Omental fat pad (tissue), 4 donors: ENCODE measurements around the gene TARS2. TPM values are rescaled to one million over a fixed set of nuclear protein-coding genes. Genes with fewer than 3 reads are reported as not detected.

ENCODE experiments used
- ATAC-seq: fragments of 150-250 bp; one replicate; pipeline ENCODE4 v1.9.1; 2016; ENCODE audit warnings: mild to moderate bottlenecking, moderate library complexity; ENCODE audit not compliant: low FRiP score
- DNase-seq: peaks from one replicate; pipeline ENCODE4 v3.0.0-alpha.2; 2019; ENCODE audit warnings: low spot score
- CTCF ChIP-seq, 3 donors: fragments of 450-650 bp; IDR thresholded peaks; one replicate each; pipeline ENCODE4 v1.5.1; 2016 to 2017; ENCODE audit warnings: antibody characterized with exemption in 3 of 3, mild to moderate bottlenecking in 3 of 3, moderate library complexity in 2 of 3
- total RNA-seq, 4 donors: library from RNA; depleted of rRNA; stranded (reverse); fragments of >200 nt; gene quantifications; one replicate each; pipeline ENCODE4 v1.1.0, GENCODE V29; 2016

The TARS2 gene
- total RNA-seq, 4 donors from 2014 or later: 7.0 to 10.9 (median 10.0) TPM

- TF ChIP-seq CTCF (IDR thresholded peaks at IDR 0.05): no peak
- ATAC-seq (no peak), DNase-seq (no peak)
Observed at GRCh38 chr1:150513351-150513791, 26.2 kb downstream of the TARS2 start.

- no peak for TF ChIP-seq CTCF (IDR thresholded peaks at IDR 0.05)
- no peak for ATAC-seq
Observed at GRCh38 chr1:150514260-150514659, 27.0 kb downstream of the TARS2 start.

GRCh38 chr1:150514913-150515327, 27.7 kb downstream of the TARS2 start:
- no peak for DNase-seq
- ATAC-seq: no peak
- no peak for TF ChIP-seq CTCF (IDR thresholded peaks at IDR 0.05)

More at GRCh38 chr1:150514260-150514659, 27.0 kb downstream of the TARS2 start:
- DNase-seq: no peak

GRCh38 chr1:150515328-150516049, 28.3 kb downstream of the TARS2 start, which contains the start of gene FALEC:
Gene FALEC, plus strand, starts transcription at chr1:150515752.
- no peak for TF ChIP-seq CTCF (IDR thresholded peaks at IDR 0.05)
- peak; percentile 98 for ATAC-seq

GRCh38 chr1:150516050-150516591, 28.9 kb downstream of the TARS2 start:
- DNase-seq: no peak
- no peak for TF ChIP-seq CTCF (IDR thresholded peaks at IDR 0.05)
- no peak for ATAC-seq

More at GRCh38 chr1:150515328-150516049, 28.3 kb downstream of the TARS2 start, which contains the start of gene FALEC:
- peak; percentile 80 for DNase-seq

GRCh38 chr1:150516616-150517015, 29.4 kb downstream of the TARS2 start:
- no peak for TF ChIP-seq CTCF (IDR thresholded peaks at IDR 0.05)
- no peak for DNase-seq
- ATAC-seq: no peak
